HG02588 (cell line): ENCODE measurements around the gene IL10RA.

Experiments
- ATAC-seq: cut with Tn5 transposase; IDR thresholded peaks from one replicate; pipeline ENCODE4 v1.9.1; 2021; ENCODE audit warnings: mild to moderate bottlenecking, moderate library complexity; ENCODE audit not compliant: unreplicated experiment

Gene IL10RA

DNA sequence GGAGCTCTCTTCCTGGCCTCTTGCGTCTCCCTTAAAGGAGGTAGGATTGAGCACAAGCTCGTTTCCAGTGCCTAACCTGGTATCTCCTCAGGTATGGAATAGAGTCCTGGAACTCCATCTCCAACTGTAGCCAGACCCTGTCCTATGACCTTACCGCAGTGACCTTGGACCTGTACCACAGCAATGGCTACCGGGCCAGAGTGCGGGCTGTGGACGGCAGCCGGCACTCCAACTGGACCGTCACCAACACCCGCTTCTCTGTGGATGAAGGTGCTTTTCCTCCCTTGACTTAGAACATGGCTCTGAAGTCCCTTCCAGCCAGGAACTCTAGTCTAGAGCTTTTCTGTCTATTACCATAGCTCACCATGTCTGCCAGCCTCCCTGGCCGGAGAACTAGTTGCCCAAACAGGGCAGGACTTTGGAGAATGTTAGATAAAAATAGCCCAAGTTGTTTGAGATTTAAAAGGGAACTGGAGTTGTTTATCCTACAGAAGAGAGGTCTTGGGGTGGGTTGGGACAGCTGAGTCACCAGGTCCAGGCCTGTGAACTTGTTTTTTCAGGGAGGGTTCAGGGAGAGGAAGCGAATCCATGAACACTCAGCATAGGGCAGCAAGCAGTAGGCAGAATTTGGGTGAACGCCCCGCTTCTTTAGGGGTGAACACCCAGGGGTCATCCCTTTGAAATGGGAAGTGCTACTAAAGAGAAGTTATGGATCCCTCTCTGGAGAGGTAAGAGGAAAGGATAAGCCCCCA, 3.3 kb downstream of the IL10RA start:
- no peak for ATAC-seq

DNA sequence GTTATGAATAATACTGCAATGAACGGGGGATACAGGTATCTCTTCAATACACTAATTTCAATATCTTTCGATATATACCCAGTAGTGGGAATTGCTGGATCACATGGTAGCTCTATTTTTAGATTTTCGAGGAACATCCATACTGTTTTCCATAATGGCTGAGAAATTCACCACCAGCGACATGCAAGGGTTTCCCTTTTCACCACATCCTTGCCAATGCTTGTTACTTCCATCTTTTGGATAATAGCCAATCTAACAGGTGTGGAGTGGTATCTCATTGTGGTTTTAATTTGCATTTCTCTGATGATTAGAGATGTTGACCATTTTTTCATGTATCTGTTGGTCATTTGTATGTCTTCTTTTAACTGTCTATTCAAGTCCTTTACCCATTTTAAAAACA, 5.9 kb downstream of the IL10RA start:
- no peak for ATAC-seq

DNA sequence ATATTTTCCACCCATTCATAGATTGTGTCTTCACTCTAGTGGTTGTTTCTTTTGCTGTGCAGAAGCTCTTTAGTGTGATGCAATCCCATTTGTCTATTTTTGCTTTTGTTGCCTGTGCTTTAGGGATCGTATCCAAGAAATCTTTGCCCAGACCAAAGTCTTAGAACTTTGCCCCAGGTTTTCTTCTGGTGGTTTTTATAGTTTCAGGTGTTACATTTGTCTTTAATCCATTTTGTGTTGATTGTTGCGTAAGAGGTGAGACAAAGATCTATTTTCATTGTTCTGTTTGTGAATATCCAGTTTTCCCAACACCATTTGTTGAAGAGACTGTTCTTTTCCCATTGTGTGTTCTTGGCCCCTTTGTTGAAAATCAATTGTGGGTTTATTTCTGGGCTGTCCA, 6.4 kb downstream of the IL10RA start:
- no peak for ATAC-seq

DNA sequence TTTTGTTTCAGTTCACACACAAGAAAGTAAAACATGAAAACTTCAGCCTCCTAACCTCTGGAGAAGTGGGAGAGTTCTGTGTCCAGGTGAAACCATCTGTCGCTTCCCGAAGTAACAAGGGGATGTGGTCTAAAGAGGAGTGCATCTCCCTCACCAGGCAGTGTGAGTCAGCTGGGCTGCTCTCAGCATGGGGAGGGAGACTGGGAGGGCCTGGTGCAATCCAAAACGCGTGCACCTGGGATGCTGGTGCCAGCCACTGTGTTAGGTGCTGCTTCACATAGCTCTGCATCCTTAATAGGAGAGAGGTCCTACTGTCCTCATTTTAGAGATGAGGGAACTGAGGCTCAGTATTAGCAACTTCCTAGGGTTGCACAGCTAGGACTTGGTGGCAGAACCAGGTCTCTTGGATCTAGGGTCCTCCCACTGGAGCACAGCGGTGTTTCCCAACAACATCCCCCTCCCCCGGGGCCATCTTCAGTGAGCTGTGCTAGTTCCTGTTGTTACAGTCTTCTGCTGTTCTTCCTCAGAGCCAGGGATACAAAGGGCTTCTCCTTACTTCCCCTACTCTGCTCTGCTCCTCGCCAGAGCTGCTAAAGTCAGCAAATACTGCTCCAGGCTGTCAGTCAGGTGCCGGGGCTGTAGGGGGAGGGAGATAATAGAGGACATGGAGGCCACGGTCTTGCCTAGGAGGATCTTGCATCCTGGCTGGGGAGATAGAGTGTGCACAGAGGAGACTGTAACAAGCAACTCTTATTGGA, 8.0 kb downstream of the IL10RA start:
- ATAC-seq = no peak

DNA sequence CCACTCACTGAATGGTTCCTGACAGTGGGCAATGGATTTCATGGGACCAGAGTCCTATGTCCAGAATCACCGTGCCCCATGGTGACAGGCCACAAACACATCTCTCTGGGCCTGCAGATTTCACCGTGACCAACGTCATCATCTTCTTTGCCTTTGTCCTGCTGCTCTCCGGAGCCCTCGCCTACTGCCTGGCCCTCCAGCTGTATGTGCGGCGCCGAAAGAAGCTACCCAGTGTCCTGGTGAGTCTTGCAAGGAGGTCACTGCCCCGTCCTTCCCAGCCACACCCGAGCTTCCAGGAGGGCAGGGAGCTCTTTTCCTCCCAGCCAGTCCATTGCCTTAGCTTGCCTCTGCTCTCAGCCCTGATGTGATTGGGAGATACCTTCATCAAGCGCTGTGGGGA, 9.3 kb downstream of the IL10RA start:
- ATAC-seq = no peak

DNA sequence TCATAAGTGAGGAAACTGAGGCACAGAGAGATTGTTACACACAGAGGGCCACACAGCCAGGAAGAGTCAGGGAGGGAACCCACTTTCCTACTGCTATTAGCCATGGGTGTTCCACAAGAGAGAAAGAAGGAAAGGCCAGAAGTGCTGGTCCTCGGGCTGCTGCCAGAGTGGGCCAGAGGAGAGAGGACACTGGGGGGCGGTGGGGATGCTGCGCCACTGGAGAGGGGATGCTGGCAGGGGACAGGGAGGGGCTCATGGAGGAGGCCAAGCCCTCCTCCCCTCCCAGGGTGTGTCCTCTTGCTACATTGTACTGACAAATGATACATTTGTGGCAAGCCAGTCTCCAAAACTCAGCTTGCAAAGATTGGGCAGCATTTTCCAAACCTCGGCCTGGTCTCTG, 9.9 kb downstream of the IL10RA start:
- no peak for ATAC-seq

DNA sequence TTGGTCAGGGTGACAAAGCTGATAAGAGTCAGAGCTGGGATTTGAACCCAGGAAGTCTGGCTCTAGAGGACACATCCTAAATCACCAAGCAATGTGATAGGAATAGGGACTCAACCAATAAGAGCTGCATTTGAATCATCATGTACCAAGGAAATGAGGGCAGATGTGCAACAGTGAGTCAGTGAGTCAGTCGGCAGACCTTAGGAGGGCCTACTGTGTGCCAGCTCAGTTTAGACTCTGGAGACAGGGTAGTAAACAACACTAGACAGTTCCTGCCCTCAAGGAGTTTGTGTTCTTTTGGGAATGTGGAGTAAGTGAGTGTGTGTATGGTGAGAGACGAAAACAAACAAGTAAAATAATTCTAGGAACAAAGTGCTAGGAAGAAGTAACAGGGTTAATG, 11.2 kb downstream of the IL10RA start:
- ATAC-seq = no peak

DNA sequence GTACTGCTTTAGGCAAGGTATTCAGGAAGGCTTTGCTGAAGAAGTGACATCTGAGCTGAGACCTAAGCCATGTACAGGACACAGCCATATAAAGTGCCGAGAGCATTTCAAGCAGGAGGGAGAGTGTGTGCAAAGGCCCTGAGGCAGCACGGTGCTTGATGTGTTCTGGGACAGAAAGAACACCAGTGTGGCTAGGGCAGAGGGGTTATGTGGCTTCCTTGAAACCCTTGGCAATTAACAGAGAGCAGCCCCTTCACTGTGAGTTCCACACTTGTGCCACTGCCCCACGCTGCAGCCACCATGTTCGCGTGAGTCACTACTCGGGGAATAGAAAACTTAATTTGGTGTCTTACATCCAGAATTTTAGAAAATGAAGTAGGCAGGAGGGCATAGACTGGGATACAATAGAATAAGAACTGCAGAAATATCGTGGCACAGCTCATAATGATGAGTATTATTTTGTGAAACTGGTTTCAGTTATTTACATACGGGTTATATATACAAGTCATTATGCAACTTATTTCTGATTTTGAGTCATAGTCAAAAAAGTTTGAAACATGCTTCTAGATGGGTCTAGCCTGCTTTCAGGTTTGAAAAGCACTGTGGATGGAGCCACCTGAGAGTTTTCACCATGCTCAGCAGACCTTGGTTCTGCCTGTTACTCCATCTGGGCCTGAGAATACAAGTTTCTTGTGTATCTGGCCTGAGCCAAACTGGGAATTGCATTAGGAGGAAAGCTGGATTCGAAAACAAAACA, 11.8 kb downstream of the IL10RA start:
- peak; percentile 70 for ATAC-seq

DNA sequence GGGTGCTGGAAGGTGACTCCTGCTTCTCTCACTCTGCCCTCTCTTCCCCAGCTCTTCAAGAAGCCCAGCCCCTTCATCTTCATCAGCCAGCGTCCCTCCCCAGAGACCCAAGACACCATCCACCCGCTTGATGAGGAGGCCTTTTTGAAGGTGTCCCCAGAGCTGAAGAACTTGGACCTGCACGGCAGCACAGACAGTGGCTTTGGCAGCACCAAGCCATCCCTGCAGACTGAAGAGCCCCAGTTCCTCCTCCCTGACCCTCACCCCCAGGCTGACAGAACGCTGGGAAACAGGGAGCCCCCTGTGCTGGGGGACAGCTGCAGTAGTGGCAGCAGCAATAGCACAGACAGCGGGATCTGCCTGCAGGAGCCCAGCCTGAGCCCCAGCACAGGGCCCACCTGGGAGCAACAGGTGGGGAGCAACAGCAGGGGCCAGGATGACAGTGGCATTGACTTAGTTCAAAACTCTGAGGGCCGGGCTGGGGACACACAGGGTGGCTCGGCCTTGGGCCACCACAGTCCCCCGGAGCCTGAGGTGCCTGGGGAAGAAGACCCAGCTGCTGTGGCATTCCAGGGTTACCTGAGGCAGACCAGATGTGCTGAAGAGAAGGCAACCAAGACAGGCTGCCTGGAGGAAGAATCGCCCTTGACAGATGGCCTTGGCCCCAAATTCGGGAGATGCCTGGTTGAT, 12.6 kb downstream of the IL10RA start:
- ATAC-seq = no peak

DNA sequence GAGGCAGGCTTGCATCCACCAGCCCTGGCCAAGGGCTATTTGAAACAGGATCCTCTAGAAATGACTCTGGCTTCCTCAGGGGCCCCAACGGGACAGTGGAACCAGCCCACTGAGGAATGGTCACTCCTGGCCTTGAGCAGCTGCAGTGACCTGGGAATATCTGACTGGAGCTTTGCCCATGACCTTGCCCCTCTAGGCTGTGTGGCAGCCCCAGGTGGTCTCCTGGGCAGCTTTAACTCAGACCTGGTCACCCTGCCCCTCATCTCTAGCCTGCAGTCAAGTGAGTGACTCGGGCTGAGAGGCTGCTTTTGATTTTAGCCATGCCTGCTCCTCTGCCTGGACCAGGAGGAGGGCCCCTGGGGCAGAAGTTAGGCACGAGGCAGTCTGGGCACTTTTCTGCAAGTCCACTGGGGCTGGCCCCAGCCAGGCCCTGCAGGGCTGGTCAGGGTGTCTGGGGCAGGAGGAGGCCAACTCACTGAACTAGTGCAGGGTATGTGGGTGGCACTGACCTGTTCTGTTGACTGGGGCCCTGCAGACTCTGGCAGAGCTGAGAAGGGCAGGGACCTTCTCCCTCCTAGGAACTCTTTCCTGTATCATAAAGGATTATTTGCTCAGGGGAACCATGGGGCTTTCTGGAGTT, 13.3 kb downstream of the IL10RA start:
- ATAC-seq = no peak

DNA sequence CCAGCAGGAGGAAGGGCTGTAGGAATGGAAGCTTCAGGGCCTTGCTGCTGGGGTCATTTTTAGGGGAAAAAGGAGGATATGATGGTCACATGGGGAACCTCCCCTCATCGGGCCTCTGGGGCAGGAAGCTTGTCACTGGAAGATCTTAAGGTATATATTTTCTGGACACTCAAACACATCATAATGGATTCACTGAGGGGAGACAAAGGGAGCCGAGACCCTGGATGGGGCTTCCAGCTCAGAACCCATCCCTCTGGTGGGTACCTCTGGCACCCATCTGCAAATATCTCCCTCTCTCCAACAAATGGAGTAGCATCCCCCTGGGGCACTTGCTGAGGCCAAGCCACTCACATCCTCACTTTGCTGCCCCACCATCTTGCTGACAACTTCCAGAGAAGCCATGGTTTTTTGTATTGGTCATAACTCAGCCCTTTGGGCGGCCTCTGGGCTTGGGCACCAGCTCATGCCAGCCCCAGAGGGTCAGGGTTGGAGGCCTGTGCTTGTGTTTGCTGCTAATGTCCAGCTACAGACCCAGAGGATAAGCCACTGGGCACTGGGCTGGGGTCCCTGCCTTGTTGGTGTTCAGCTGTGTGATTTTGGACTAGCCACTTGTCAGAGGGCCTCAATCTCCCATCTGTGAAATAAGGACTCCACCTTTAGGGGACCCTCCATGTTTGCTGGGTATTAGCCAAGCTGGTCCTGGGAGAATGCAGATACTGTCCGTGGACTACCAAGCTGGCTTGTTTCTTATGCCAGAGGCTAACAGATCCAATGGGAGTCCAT, 14.1 kb downstream of the IL10RA start:
- ATAC-seq = no peak

DNA sequence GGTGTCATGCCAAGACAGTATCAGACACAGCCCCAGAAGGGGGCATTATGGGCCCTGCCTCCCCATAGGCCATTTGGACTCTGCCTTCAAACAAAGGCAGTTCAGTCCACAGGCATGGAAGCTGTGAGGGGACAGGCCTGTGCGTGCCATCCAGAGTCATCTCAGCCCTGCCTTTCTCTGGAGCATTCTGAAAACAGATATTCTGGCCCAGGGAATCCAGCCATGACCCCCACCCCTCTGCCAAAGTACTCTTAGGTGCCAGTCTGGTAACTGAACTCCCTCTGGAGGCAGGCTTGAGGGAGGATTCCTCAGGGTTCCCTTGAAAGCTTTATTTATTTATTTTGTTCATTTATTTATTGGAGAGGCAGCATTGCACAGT, 14.6 kb downstream of the IL10RA start:
- ATAC-seq = no peak

DNA sequence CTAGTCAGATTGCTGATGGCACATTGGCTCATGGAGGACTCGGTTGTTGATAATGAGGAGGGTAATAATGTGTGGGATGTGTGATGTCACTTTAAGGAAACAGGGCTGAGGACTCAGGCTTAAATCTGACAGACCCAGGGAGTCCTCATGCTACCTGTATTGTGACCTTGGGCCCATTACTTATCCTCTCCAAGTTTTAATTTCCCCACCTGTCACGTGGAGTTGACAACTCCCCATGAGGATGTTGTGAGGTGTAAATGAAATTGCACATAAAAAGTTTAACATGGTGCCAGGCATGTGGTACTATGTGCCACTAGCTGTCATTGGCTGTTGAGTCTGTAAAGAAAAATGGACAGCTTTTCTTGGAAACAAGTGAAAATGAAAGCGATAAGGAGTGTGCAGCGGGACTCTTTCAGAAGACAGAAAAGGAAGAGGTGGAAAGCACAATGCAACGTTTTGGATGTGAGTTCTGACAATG, 15.3 kb downstream of the IL10RA start:
- no peak for ATAC-seq

DNA sequence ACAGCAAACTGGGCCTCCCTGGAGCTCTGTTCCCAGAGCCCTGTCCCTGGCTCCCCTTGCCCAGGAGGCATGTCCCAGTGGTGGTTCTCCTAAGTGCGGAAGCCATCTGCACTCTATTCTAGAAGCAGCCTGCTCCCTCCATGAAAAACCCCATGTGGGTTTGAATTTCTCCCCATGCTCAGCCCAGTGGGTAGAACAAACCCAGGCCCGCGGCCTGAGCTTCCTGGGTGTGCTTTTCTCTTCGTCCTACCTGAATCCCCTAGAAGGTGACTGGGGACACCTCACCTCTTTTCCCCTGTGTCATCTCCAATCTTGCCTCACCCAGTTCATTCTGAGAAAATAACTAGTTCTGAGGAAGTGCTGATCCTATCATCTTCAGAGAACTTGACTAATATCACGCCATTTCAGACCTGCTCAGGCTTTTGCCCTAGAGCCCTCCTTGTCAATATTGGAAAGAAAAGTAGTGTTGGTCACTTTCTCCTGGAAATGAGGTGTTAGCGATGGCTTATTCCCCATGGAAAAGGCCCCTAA, 15.9 kb downstream of the IL10RA start:
- no peak for ATAC-seq

DNA sequence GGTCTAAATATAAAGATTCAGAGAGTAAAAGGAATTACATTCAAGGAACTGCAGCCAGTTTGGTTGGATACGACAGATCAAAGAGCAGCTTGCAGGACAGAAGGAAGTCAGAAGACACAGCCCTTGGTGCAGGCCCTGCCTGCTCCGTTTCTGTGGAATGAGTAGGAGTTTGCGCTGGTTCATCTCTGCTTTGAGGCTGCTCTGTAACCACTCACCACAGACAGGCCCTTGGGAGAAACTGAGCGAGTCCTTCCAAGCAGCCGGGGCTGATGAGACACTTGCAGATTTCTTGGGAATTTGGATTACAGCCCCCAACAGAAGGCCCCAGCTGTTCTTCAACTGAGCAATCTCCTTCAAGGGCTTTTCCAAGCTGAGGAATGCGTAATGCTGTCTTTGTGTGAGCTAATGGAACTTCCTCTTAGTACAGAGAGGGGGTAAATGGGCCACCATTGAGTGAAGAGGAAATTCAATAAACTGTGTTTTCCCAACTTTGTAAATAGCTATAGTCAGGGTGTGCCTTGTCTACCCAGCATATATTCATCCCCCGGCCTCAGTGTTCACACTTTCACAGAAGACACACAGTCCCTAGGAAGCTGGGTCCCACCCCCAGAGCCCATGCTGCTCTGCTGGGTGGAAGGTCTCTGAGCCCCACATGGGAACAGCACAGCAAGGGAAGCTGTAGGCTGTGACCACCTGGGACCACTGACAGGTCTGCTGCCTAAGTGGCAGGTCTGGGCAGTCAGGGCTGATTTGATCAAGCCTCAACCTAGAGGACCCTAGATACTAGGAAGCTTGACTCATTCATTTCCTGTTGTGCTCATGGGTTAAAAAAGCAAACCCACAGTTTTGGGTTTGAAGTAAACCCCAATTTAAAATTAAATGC, 16.6 kb downstream of the IL10RA start:
- no peak for ATAC-seq

DNA sequence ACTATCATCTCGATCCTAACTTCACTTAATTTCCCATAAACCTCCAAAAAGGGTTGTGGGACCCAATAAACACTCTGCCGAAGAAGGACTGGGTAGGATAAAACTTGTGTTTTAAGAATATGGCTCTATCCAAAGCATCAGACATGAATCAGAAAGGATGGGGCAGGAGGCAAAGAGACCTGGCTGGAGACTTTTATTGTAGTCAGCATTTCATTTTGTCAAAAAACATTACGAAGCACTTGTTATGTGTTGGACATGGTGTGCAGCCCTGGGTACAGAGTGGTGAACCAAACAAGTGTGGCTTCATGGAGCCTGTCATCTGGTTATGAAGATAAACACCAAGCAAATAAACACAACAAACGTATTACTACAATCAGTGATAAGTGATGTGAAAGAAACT, 17.3 kb downstream of the IL10RA start:
- ATAC-seq = no peak

DNA sequence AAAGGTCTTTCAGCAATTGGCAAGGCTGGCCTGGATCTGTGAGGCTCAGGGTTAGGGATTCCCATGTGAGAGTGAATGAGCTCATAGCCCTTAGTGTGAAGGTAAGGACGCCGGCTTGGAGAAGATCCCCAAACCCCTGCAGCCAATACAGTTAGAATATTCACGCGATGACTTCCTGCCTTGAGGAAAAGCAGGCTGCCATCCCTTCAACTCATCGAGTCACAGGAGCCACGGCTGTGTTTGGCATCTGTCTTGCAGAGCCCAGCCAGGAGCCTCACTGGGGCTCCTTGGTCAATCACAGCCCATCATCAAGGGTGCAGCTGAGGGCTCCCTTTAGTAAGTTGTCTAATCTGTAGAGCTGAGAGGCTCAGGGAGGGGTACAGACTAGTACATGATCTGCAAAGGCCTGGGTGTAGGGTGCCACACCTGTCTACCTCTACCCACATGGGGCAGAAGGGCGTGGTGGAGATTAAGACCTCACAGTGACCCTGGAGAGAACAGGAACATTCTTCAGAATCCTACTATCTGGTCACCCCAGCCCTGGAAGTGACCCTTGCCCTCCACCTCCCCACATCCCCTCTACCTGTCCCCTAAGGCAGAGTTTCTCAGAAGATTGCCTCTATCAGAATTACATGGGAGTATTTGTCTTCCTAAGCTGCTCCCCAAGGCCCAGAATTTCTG, 18.5 kb downstream of the IL10RA start:
- no peak for ATAC-seq
